Lung (tissue), 12 donors: ENCODE data around the gene VEGFA. TPM values are rescaled to one million over a fixed set of nuclear protein-coding genes. Genes with fewer than 3 reads are reported as not detected.

Experiments
- ATAC-seq: fragments of 200-7000 bp; cut with Tn5 transposase; one replicate; pipeline ENCODE4 v1.9.1; 2020; ENCODE audit warnings: moderate number of reproducible peaks; ENCODE audit not compliant: insufficient read depth, low FRiP score
- DNase-seq, 3 donors: peaks; one replicate each; pipeline ENCODE4 v3.0.0-alpha.2; 2013 to 2017
- H3K27ac ChIP-seq, 2 donors: one replicate each; pipeline ENCODE4 v1.5.1; 2013; ENCODE audit warnings: mild to moderate bottlenecking in 2 of 2, moderate library complexity in 2 of 2, control low read depth in 1 of 2, inconsistent platforms in 1 of 2, low read depth in 1 of 2, low read length in 1 of 2
- H3K27me3 ChIP-seq, 3 donors: one replicate each; pipeline ENCODE4 v1.5.1; 2013; ENCODE audit warnings: low read length in 2 of 3; ENCODE audit not compliant: control insufficient read depth in 3 of 3, insufficient read depth in 3 of 3
- H3K36me3 ChIP-seq, 4 donors: one replicate each; pipeline ENCODE4 v1.5.1; 2013; ENCODE audit warnings: low read length in 4 of 4, mild to moderate bottlenecking in 1 of 4, moderate library complexity in 1 of 4; ENCODE audit not compliant: control insufficient read depth in 4 of 4, insufficient read depth in 4 of 4
- H3K4me1 ChIP-seq, 5 donors: one replicate each; pipeline ENCODE4 v1.5.1; 2013; ENCODE audit warnings: low read length in 5 of 5, mild to moderate bottlenecking in 2 of 5, moderate library complexity in 1 of 5; ENCODE audit not compliant: control insufficient read depth in 5 of 5, insufficient read depth in 5 of 5
- H3K4me3 ChIP-seq: one replicate; pipeline ENCODE4 v1.5.1; 2013; ENCODE audit warnings: mild to moderate bottlenecking, control low read depth, moderate library complexity
- H3K9ac ChIP-seq, 2 donors: one replicate each; pipeline ENCODE4 v1.5.1; 2013; ENCODE audit warnings: low read length in 2 of 2, control low read depth in 1 of 2; ENCODE audit not compliant: insufficient read depth in 1 of 2
- H3K9me3 ChIP-seq, 4 donors: one replicate each; pipeline ENCODE4 v1.5.1; 2013; ENCODE audit warnings: low read length in 3 of 4, mild to moderate bottlenecking in 1 of 4, moderate library complexity in 1 of 4; ENCODE audit not compliant: control insufficient read depth in 4 of 4, insufficient read depth in 3 of 4
- CTCF ChIP-seq: IDR thresholded peaks from 2 replicates; pipeline ENCODE4 v1.5.1; 2012; ENCODE audit warnings: mild to moderate bottlenecking; ENCODE audit errors: control extremely low read depth, extremely low read depth
- WGBS, 2 donors: extraction: QIAGEN DNeasy Blood & Tissue Kit; methylation state at CpG; one replicate each; pipeline ENCODE4 v1.1.7; 2013; 5-methylcytosine and 5-hydroxymethylcytosine counted together
- polyA plus RNA-seq, 2 donors: library from polyadenylated mRNA; stranded (reverse); fragments of 200-250 nt; gene quantifications; one replicate each; pipeline ENCODE4 v1.2.1, GENCODE V29; 2013
- total RNA-seq, 2 donors: library from RNA; depleted of rRNA in 1 of 2; stranded (reverse); fragments of >200 nt in 1 of 2; gene quantifications; one replicate each; pipeline ENCODE4 v1.2.1, GENCODE V29; 2014 to 2021
- donor health status: control.
- donor health status: control.
- donor health status: Bipolar disorder and iron deficiency.
- donor health status: healthy.
- donor health status: DM: yes; HTN: yes; CAD: no.

Gene VEGFA
- total and polyA plus RNA-seq, 4 donors: 98.3 to 275 (median 140) TPM

- no peak for ATAC-seq
- H3K4me3 ChIP-seq: no peak overlapping the region
- no peak overlapping the region for H3K9ac ChIP-seq
- no peak for TF ChIP-seq CTCF
- no peaks in the 10 kb centered on the region for H3K36me3 ChIP-seq
- DNase-seq: no peak
- WGBS, 2 donors: 75 to 89% methylated on average over 2 of the region's 2 CpGs
- no peaks in the 10 kb centered on the region for H3K9me3 ChIP-seq
- no peak overlapping the region for H3K27ac ChIP-seq
- peaks cover 0 to 67% (median 35%) of the 10 kb centered on the region in 5 donors for H3K4me1 ChIP-seq
- H3K27me3 ChIP-seq: no peaks in the 10 kb centered on the region
Observed at GRCh38 chr6:43741829-43742228, 28.2 kb upstream of the VEGFA start.

- no peak for TF ChIP-seq CTCF
- Histone ChIP-seq H3K36me3 (no peaks in the 10 kb centered on the region), H3K27me3 (no peaks in the 10 kb centered on the region), H3K9me3 (no peaks in the 10 kb centered on the region), H3K27ac (no peak overlapping the region), H3K9ac (no peak overlapping the region), H3K4me3 (no peak overlapping the region), H3K4me1 (peaks cover 0 to 69% (median 40%) of the 10 kb centered on the region in 5 donors)
- DNase-seq (peak in 1 of 3 donors; percentile 18), ATAC-seq (no peak)
- 86 to 98% methylated on average over 3 of the region's 3 CpGs for WGBS, 2 donors
Observed at GRCh38 chr6:43742285-43742684, 27.7 kb upstream of the VEGFA start.

- DNase-seq (peak; percentile 58 to 87 (median 73)), ATAC-seq (no peak)
- H3K4me1 ChIP-seq: peaks cover 0 to 70% (median 44%) of the 10 kb centered on the region in 5 donors
- no peak overlapping the region for H3K27ac ChIP-seq
- no peaks in the 10 kb centered on the region for H3K9me3 ChIP-seq
- 77 to 80% methylated on average over 9 of the region's 9 CpGs for WGBS, 2 donors
- H3K36me3 ChIP-seq: no peaks in the 10 kb centered on the region
- no peaks in the 10 kb centered on the region for H3K27me3 ChIP-seq
- no peak overlapping the region for H3K4me3 ChIP-seq
- TF ChIP-seq CTCF: no peak
- peak overlapping the region in 1 of 2 donors; percentile 17 for H3K9ac ChIP-seq
Observed at GRCh38 chr6:43742931-43743632, 26.9 kb upstream of the VEGFA start.
